Measurements from ENCODE around the gene A1BG.
"Not testable (repeated sequence)": the region's sequence is repeated elsewhere in the genome, so short reads cannot be mapped to it uniquely, and the experiment has no call there.

Gene A1BG

DNA sequence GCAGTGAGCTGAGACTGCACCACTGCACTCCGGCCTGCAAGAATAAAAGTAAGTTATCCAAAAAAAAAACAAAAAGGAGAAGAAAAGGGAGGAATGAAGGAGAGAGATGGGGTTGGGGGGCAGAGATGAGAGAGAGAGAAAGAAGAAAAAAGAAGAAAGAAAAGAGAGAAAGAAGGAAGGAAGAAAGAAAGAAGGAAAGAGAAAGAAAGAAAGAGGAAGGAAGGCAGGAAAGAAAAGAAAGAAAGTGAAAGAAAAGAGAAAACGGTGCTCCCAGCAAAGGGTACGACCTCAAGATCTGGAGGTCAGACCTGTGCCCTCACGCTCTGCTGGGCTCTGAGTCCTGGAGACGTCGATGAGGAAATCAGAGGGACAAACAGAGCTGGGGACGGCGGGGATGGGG, 3.7 kb downstream of the A1BG start:
- no peak for DNase-seq (ENCODE audit: low read depth)
- TF ChIP-seq, protein P1, sequence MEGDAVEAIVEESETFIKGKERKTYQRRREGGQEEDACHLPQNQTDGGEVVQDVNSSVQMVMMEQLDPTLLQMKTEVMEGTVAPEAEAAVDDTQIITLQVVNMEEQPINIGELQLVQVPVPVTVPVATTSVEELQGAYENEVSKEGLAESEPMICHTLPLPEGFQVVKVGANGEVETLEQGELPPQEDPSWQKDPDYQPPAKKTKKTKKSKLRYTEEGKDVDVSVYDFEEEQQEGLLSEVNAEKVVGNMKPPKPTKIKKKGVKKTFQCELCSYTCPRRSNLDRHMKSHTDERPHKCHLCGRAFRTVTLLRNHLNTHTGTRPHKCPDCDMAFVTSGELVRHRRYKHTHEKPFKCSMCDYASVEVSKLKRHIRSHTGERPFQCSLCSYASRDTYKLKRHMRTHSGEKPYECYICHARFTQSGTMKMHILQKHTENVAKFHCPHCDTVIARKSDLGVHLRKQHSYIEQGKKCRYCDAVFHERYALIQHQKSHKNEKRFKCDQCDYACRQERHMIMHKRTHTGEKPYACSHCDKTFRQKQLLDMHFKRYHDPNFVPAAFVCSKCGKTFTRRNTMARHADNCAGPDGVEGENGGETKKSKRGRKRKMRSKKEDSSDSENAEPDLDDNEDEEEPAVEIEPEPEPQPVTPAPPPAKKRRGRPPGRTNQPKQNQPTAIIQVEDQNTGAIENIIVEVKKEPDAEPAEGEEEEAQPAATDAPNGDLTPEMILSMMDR (IDR thresholded peaks at IDR 0.05; ENCODE audit: insufficient read depth, low read depth, low read length, missing control alignments), result no peak
- no peak overlapping the region for H3K4me3 ChIP-seq (ENCODE audit: low read length)

DNA sequence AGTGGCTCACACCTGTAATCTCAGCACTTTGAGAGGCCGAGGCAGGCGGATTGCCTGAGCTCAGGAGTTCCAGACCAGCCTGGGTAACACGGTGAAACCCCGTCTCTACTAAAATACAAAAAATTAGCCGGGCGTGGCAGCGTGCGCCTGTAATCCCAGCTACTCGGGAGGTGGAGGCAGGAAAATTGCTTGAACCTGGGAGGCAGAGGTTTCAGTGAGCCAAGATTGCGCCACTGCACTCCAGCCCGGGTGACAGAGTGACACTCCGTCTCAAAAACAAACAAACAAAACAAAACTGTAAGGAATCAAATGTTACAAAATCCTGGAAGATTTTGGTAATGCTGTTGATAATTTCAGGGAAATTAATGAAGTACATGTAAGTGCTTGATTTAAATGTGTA, 5.2 kb downstream of the A1BG start:
- H3K4me3 ChIP-seq (ENCODE audit: low read length), result peak overlapping the region; percentile 52

DNA sequence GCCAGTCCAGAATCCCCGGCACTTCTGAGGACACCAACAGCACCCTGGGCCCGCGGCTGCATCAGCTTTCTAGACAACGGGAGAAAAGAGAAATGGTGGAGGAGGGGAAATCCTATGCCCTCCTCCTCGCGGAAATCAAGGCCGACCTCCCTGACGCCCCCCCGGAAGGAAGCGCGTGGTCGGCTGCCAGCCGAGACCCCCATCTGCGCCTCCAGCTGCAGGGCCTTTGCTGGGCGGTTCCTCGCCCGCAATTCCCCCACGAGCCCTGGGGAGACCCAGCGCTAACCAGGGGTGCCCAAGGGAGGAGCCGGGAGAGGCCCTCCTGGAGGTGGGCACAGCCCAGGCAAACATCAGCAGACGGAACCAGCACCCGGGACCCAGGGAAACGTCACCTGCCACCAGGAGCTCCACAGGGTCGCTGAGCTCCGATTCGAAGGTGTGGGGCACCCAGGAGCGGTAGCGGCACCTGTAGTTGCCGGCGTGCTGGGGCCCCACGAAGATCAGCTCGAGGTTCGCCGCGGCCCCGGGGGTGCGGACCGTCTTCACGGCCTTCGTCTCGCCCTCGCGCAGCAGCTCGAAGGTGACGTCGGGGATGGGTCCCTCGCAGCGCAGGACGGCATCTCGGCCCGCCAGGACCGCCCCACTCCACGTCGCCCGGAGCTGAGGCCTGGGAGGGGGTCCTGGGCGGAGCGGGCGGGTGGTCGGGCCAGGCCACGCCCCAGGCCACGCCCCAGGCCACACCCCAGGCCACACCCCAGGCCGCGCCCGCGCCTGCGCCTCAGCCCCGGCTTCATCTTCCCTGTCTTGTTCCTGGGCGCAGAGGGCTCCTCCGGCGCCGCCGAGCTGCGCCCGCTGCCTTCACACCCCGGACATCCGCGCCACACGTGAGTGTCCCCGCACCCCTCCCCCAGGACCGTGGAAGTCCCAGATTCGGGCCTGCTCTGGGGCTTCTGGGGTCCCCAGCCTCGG, 6.0 kb downstream of the A1BG start:
- peak overlapping the region; percentile 52 for H3K4me3 ChIP-seq (ENCODE audit: low read length)
- peak; percentile 61 for DNase-seq (ENCODE audit: low read depth)
- TF ChIP-seq, protein P1 (IDR thresholded peaks at IDR 0.05; ENCODE audit: insufficient read depth, low read depth, low read length, missing control alignments), result no peak

More for the DNA sequence above, 5.2 kb downstream of the A1BG start:
- not testable (repeated sequence) for DNase-seq (ENCODE audit: low read depth)

DNA sequence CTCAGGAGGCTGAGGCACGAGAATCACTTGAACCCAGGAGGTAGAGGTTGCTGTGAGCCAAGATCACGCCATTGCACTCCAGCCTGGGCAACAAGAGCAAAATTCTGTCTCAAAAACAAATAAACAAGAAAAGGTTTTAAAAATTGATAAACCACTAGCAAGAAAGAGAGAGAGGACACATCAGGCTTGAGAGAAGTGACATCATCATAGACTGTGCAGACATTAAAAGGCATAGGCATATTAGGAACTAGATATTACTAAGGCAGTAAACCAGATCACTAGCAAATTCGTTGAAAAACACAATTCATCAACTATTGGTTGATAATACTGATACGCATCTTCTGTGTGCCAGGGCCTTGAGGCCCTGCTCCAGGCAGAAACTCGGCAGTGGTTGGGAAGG, 7.7 kb downstream of the A1BG start:
- DNase-seq (ENCODE audit: low read depth), result no peak

DNA sequence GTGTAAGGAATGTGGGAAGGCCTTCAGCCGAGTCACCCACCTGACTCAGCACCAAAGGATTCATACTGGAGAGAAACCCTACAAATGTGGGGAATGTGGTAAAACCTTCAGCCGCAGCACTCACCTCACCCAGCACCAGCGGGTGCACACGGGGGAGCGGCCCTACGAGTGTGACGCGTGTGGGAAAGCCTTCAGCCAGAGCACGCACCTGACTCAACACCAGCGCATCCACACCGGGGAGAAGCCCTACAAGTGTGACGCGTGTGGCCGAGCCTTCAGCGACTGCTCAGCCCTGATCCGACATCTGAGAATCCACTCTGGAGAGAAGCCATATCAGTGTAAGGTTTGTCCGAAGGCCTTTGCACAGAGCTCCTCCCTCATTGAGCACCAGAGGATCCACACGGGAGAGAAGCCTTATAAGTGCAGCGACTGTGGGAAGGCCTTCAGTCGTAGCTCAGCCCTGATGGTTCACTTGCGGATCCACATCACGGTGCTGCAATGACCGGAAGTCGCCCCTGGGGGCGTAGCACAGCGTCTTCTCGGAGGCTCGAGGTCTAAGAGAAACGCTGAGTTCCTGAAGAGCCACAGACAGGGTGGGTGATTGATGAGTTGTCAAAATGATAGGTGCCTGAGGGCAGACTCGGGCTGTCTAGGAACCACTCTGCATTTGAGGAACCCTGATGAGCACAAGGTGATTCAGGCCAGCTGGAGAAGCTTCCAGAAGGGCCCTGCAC, 14.3 kb downstream of the A1BG start:
- H3K4me3 ChIP-seq (ENCODE audit: low read length), result no peak overlapping the region
- TF ChIP-seq, protein P1 (IDR thresholded peaks at IDR 0.05; ENCODE audit: insufficient read depth, low read depth, low read length, missing control alignments), result no peak
- DNase-seq (ENCODE audit: low read depth), result peak; percentile 15

More for the DNA sequence above, 7.7 kb downstream of the A1BG start:
- TF ChIP-seq, protein P1 (IDR thresholded peaks at IDR 0.05; ENCODE audit: insufficient read depth, low read depth, low read length, missing control alignments), result no peak
- H3K4me3 ChIP-seq (ENCODE audit: low read length), result no peak overlapping the region

DNA sequence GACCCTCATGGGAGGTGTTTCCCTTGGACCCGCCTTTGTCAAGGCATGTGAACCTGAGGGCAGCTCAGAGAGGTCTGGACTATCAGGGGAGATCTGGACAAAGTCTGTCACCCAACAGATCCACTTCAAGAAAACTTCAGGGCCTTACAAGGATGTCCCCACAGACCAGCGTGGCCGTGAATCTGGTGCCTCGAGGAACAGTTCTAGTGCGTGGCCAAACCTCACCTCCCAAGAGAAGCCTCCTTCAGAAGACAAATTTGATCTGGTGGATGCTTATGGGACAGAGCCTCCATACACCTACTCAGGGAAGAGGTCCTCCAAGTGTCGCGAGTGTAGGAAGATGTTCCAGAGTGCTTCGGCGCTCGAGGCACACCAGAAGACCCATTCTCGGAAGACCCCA, 15.0 kb downstream of the A1BG start:
- no peak overlapping the region for H3K4me3 ChIP-seq (ENCODE audit: low read length)
- TF ChIP-seq, protein P1 (IDR thresholded peaks at IDR 0.05; ENCODE audit: insufficient read depth, low read depth, low read length, missing control alignments), result no peak
- no peak for DNase-seq (ENCODE audit: low read depth)

DNA sequence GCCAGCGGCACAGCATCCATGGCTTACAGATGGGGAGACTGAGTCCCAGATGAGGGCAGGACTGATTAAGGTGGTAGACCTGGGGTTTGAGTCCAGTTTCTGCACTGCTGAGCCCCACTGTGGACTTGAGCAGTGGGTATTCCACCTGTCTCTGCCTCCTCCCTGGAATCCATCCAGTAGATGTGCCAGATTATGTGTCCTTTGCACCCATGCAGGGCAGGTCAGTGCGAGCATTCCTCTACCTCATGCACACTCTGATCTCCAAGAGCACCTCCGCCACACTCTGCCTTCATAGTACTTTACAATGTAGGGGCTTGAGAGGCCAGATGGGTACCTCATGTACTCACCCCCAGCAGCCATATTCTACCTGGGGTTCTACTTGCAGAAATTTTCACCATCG, 16.5 kb downstream of the A1BG start:
- TF ChIP-seq, protein P1 (IDR thresholded peaks at IDR 0.05; ENCODE audit: insufficient read depth, low read depth, low read length, missing control alignments), result no peak
- DNase-seq (ENCODE audit: low read depth), result no peak
- no peak overlapping the region for H3K4me3 ChIP-seq (ENCODE audit: low read length)
